MCF 10A (cell line): Measurements from ENCODE around the gene FIG4. TPM values are rescaled to one million over a fixed set of nuclear protein-coding genes. Genes with fewer than 3 reads are reported as not detected.
A peak's percentile ranks its signal among the peaks of the same experiment; 100 is the strongest.

ENCODE experiments used
- BruUV-seq: library from RNA; stranded (reverse); fragments of 400-500 nt; replicated peaks from 2 replicates; lab custom pipeline; 2021; lab: Mats Ljungman, UMichigan
- CTCF ChIA-PET: fragments of 300-600 bp; sonication (Branson Sonifier 250); formaldehyde crosslinking; extraction: SDS; loops from one replicate; lab custom pipeline; 2021; ENCODE audit warnings: antibody characterized with exemption, inconsistent platforms; lab: Yijun Ruan, JAX
- POLR2A ChIA-PET: fragments of 300-600, 350-650 bp; sonication (Branson Sonifier 250); formaldehyde crosslinking; extraction: SDS; loops from one replicate; lab custom pipeline; 2020; ENCODE audit warnings: antibody characterized with exemption, inconsistent platforms; lab: Yijun Ruan, JAX
- DNase-seq: peaks from one replicate; pipeline ENCODE4 v3.0.0-alpha.2; 2018; ENCODE audit not compliant: unreplicated experiment
- H3K27ac Mint-ChIP-seq: one replicate; pipeline ENCODE4 v1.8.0; 2022; ENCODE audit warnings: mild to moderate bottlenecking, low read depth, mixed read lengths; ENCODE audit not compliant: unreplicated experiment
- H3K27me3 Mint-ChIP-seq: one replicate; pipeline ENCODE4 v1.8.0; 2022; ENCODE audit warnings: mixed read lengths; ENCODE audit not compliant: insufficient read depth, unreplicated experiment
- H3K36me3 Mint-ChIP-seq: one replicate; pipeline ENCODE4 v1.8.0; 2022; ENCODE audit warnings: mild to moderate bottlenecking, moderate library complexity, mixed read lengths; ENCODE audit not compliant: insufficient read depth, unreplicated experiment
- H3K4me1 Mint-ChIP-seq: one replicate; pipeline ENCODE4 v1.8.0; 2022; ENCODE audit warnings: mixed read lengths; ENCODE audit not compliant: insufficient read depth, unreplicated experiment
- H3K4me3 Mint-ChIP-seq: one replicate; pipeline ENCODE4 v1.8.0; 2022; ENCODE audit warnings: mild to moderate bottlenecking, moderate library complexity, mixed read lengths; ENCODE audit not compliant: unreplicated experiment
- H3K9me3 Mint-ChIP-seq: one replicate; pipeline ENCODE4 v1.8.0; 2022; ENCODE audit warnings: mixed read lengths; ENCODE audit not compliant: unreplicated experiment
- intact Hi-C: fragments of 100-400 bp; cut with micrococcal nuclease; formaldehyde crosslinking; loops from 2 replicates; pipeline ENCODE4 v1.14.1; 2022
- total RNA-seq: library from RNA; stranded (reverse); gene quantifications from 2 replicates; pipeline ENCODE4 v1.2.3, GENCODE V29; 2022
- TF ChIP-seq, protein P1 (sequence below): fragments of 200-600 bp; IDR thresholded peaks from one replicate; pipeline ENCODE4 v1.8.0; 2022; ENCODE audit warnings: antibody characterized with exemption, mild to moderate bottlenecking; ENCODE audit not compliant: unreplicated experiment

FIG4 gene
- total RNA-seq, 1 experiment from 2014 or later: 7.9 TPM

- no peak for DNase-seq
- intact Hi-C loops: loop anchor here (10.0 kb wide), 1 partner anchor 516 kb away; no protein-coding TSS in a partner anchor
- BruUV-seq: no TSS peak
- Mint-ChIP-seq H3K9me3 (no peaks in the 10 kb centered on the region), H3K4me3 (no peak overlapping the region), H3K36me3 (no peaks in the 10 kb centered on the region), H3K27me3 (no peaks in the 10 kb centered on the region), H3K4me1 (peaks cover 5% of the 10 kb centered on the region), H3K27ac (no peak overlapping the region)
- TF ChIP-seq, protein P1, sequence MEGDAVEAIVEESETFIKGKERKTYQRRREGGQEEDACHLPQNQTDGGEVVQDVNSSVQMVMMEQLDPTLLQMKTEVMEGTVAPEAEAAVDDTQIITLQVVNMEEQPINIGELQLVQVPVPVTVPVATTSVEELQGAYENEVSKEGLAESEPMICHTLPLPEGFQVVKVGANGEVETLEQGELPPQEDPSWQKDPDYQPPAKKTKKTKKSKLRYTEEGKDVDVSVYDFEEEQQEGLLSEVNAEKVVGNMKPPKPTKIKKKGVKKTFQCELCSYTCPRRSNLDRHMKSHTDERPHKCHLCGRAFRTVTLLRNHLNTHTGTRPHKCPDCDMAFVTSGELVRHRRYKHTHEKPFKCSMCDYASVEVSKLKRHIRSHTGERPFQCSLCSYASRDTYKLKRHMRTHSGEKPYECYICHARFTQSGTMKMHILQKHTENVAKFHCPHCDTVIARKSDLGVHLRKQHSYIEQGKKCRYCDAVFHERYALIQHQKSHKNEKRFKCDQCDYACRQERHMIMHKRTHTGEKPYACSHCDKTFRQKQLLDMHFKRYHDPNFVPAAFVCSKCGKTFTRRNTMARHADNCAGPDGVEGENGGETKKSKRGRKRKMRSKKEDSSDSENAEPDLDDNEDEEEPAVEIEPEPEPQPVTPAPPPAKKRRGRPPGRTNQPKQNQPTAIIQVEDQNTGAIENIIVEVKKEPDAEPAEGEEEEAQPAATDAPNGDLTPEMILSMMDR: no peak
- ChIA-PET POLR2A (interaction anchor here (1.2 kb wide), 1 partner anchor 11 kb away, joined by 4 read pairs; the partner anchor contains the start of genes AK9 and FIG4), CTCF (interaction anchor here (0.5 to 15.3 kb wide), 10 partner anchors 9 to 691 kb away, joined by 3 to 337 read pairs (median 4); partner anchors contain the start of genes AK9 and FIG4)
Observed at GRCh38 chr6:109701221-109701620, 10.1 kb downstream of the FIG4 start.

DNA sequence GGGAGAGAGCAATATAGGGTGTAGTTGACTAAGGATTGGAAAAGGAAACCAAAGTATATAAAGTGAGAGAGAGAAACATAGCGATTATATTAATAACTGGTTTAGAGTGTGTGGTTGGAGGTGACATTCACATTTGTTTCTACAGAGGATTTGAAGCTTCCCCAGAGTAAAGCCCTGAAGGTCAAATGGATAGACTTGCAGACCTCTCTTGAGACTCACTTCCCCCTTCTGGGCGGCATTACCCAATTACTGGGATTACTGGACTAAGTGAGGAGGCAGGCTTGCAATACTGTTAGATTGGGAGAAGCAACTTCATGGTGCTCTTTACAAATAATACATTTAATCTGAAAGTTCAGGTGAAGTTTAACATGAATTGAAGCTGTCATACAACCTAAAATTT, 10.7 kb downstream of the FIG4 start:
- intact Hi-C loops: loop anchor here (10.0 kb wide), 1 partner anchor 517 kb away; no protein-coding TSS in a partner anchor
- Mint-ChIP-seq H3K9me3 (no peaks in the 10 kb centered on the region), H3K36me3 (no peaks in the 10 kb centered on the region), H3K27me3 (no peaks in the 10 kb centered on the region), H3K4me1 (peaks cover 5% of the 10 kb centered on the region), H3K4me3 (no peak overlapping the region), H3K27ac (no peak overlapping the region)
- POLR2A ChIA-PET: interaction anchor here (1.2 kb wide), 1 partner anchor 11 kb away, joined by 4 read pairs; the partner anchor contains the start of genes AK9 and FIG4
- TF ChIP-seq, protein P1: no peak
- DNase-seq: no peak
- BruUV-seq: no TSS peak
- CTCF ChIA-PET: interaction anchor here (0.6 to 15.3 kb wide), 8 partner anchors 10 to 690 kb away, joined by 3 to 337 read pairs (median 4); partner anchors contain the start of genes AK9 and FIG4

- Mint-ChIP-seq H3K27me3 (no peaks in the 10 kb centered on the region), H3K4me1 (peaks cover 5% of the 10 kb centered on the region), H3K9me3 (no peaks in the 10 kb centered on the region)
Observed at GRCh38 chr6:109702791-109703190, 11.7 kb downstream of the FIG4 start.

DNA sequence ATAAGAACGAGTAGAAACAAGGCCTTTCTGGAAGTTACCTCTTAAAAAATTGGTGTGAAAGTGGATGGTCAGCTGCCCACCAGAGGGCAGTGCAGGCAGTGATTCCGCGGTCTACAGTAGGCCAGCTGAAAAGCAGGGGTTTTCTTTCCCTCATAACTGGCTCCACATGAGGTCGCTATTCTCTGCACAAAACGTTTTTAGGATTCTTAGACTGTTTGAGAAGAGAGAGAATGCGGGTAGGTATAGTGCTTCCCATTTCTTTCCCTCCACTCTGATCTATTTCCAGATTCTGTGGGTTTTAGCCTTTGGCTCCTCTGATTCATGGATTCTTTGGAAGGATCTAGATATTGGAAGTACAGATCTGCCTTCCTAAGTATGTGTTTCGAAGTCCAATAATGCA, 14.2 kb downstream of the FIG4 start:
- peaks cover 5% of the 10 kb centered on the region for H3K4me1 Mint-ChIP-seq
- H3K9me3 Mint-ChIP-seq: peaks cover 12% of the 10 kb centered on the region
- intact Hi-C loops: loop anchor here (1.0 to 10.0 kb wide), 7 partner anchors 161 to 685 kb away; partner anchors contain the start of gene CDC40
- ChIA-PET CTCF (interaction anchor here (0.7 to 15.3 kb wide), 19 partner anchors 9 to 689 kb away, joined by 3 to 337 read pairs (median 4); partner anchors contain the start of genes AK9 and FIG4), POLR2A (interaction anchor here (1.1 kb wide), 2 partner anchors 14 to 333 kb away, joined by 3 read pairs; partner anchors contain the start of genes AK9 and FIG4)
- H3K4me3 Mint-ChIP-seq: no peak overlapping the region
- H3K27me3 Mint-ChIP-seq: no peaks in the 10 kb centered on the region
- DNase-seq: peak; percentile 88
- no peak overlapping the region for H3K27ac Mint-ChIP-seq
- no TSS peak for BruUV-seq
- no peaks in the 10 kb centered on the region for H3K36me3 Mint-ChIP-seq
- TF ChIP-seq, protein P1: peak; percentile 95

More at GRCh38 chr6:109702791-109703190, 11.7 kb downstream of the FIG4 start:
- intact Hi-C loops: loop anchor here (10.0 kb wide), 1 partner anchor 518 kb away; no protein-coding TSS in a partner anchor
- POLR2A ChIA-PET: interaction anchor here (0.6 kb wide), 2 partner anchors 298 to 357 kb away, joined by 3 read pairs; no protein-coding TSS in a partner anchor
- TF ChIP-seq, protein P1: no peak
- Mint-ChIP-seq H3K27ac (no peak overlapping the region), H3K4me3 (no peak overlapping the region), H3K36me3 (no peaks in the 10 kb centered on the region)
- BruUV-seq: no TSS peak
- no peak for DNase-seq
- CTCF ChIA-PET: interaction anchor here (0.7 to 15.3 kb wide), 6 partner anchors 16 to 688 kb away, joined by 3 to 337 read pairs (median 14); no protein-coding TSS in a partner anchor
